GM12801 (cell line): ENCODE measurements around the gene ANKRD10.

Source experiments
- TF ChIP-seq, protein P1 (sequence below): IDR thresholded peaks from one replicate; pipeline ENCODE4 v1.5.1; 2011; ENCODE audit warnings: control low read depth; ENCODE audit not compliant: insufficient read length; ENCODE audit errors: extremely low read depth

ANKRD10 gene

DNA sequence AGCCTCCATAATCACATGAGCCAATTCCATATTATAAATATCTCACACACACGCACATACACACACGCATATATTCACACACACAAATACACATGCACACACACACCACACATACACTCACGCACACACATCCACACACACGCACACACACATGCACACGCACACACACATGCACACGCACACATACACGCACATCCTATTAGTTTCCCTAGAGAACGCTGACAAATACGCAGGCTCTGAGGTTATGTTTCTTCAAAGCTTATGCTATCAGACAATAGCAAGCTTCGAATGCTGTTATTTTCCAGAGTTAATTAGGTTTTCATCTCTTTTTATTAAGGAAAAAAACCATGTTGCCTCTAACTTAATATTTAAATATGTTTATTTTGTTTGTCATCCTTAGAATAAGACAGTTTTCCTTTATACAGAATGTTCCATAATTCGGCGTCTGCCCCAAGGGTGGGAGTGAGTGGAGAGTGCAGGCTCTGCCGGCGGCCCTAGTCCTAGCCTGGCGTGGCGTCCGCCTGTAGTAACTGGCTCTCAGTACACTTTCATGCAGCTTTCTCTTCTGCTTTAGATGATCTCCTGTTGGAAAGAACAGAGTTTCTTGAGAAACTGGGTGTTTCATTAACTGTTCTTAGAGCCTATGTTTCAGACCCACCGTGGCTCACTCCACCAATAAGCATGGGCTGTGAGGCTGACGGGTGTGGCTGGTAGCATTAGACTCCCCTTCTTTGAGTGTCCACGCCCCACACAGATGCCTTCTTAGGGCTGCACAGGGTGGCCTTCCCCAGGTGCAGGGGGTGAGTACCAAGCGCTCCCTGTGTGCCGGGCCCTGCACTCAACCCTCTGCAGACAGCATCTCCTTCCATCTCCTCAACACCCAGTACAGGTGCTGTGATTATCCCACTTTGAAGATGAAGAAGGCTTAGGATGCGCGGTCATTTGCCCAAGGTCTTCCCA is 30.4 kb upstream of the ANKRD10 start:
- TF ChIP-seq, protein P1, sequence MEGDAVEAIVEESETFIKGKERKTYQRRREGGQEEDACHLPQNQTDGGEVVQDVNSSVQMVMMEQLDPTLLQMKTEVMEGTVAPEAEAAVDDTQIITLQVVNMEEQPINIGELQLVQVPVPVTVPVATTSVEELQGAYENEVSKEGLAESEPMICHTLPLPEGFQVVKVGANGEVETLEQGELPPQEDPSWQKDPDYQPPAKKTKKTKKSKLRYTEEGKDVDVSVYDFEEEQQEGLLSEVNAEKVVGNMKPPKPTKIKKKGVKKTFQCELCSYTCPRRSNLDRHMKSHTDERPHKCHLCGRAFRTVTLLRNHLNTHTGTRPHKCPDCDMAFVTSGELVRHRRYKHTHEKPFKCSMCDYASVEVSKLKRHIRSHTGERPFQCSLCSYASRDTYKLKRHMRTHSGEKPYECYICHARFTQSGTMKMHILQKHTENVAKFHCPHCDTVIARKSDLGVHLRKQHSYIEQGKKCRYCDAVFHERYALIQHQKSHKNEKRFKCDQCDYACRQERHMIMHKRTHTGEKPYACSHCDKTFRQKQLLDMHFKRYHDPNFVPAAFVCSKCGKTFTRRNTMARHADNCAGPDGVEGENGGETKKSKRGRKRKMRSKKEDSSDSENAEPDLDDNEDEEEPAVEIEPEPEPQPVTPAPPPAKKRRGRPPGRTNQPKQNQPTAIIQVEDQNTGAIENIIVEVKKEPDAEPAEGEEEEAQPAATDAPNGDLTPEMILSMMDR = no peak

DNA sequence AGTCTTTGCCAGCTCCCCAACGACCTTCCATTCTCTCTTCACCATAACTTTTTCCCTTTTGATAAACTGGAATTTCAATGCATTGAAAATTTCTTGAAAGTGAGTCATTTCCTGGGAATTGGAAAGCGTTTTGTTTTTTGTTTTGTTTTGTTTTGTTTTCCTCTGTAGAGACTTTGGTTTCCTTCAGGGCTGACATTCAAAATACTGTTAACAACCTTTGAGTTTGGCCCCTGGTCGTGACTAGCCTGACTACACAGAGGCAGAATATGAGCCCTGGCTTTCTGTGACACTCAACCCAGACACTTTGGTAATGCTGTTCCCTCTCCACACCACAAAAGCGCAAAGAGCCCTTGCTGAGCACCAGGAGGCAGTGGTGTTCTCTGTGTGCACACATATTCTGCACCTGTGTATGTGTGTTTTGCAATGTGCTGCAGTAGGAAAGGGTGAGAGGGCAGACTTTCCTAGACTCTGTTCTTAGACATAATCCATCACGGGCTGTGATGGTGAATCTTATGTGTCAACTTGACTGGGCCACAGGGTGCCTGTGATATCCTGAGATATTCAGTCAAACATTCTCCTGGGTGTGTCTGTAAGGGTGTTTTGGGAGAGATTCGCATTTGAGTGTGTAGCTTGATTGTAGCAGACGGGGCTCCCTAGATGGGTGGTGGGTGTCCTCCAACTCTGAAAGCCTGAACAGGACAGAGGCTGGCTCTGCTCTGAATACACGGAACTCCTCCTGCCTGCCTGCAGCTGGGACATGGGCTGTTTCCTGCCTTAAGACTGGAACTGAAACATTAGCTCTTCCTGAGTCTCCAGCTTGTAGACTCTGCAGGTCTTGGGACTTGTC is 29.5 kb upstream of the ANKRD10 start:
- TF ChIP-seq, protein P1 = no peak

DNA sequence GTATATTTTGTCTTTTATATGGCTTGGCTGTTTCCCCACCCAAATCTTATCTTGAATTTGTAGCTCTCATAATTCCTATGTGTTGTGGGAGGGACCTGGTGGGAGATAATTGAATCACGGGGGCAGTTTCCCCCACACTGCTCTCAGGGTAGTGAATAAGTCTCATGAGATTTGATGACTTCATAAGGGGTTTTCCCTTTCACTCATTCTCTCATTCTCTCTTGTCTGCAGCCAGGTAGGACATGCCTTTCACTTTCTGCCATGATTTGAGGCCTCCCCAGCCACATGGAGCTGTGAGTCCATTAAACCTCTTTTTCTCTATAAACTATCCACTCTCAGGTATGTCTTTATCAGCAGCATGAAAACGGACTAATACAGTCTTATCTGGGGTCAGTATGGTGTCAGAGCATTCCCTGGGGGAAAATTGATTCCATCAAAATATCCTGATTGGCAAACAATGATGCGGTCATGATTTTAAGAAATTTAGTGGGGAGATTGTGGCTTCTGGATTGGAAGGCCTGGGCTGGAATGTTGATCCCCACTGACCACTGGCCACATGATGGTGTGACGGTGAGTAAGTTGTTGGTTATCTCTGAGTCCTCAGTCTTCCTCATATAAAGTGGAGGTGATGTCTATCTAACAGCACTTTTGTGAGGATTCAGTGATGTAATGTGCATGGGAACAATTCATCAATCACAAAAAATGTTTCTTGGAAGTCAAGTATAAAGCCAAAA is 27.5 kb upstream of the ANKRD10 start:
- TF ChIP-seq, protein P1 = no peak

DNA sequence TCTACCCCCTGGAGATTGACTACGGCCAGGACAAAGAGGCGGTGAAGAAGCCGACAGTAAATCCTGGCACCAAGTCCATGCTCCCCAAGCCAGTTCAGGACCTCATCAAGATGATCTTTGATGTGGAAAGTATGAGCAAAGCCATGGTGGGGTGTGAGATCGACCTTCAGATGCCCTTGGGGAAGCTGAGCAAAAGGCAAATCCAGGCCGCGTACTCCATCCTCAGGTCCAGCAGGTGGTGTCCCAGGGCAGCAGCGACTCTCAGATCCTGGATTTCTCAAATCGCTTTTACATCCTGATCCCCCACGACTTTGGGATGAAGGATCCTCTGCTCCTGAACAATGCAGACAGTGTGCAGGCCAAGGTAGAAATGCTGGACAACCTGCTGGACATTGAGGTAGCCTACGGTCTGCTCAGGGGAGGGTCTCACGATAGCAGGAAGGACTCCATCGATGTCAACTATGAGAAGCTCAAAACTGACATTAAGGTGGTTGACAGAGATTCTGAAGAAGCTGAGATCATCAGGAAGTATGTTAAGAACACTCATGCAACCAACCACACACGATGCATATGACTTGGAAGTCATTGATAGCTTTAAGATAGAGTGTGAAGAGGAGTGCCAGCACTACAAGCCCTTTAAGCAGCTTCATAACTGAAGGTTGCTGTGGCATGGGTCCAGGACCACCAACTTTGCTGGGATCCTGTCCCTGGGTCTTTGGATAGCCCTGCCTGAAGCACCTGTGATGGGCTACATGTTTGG is 24.0 kb upstream of the ANKRD10 start:
- TF ChIP-seq, protein P1 = no peak

DNA sequence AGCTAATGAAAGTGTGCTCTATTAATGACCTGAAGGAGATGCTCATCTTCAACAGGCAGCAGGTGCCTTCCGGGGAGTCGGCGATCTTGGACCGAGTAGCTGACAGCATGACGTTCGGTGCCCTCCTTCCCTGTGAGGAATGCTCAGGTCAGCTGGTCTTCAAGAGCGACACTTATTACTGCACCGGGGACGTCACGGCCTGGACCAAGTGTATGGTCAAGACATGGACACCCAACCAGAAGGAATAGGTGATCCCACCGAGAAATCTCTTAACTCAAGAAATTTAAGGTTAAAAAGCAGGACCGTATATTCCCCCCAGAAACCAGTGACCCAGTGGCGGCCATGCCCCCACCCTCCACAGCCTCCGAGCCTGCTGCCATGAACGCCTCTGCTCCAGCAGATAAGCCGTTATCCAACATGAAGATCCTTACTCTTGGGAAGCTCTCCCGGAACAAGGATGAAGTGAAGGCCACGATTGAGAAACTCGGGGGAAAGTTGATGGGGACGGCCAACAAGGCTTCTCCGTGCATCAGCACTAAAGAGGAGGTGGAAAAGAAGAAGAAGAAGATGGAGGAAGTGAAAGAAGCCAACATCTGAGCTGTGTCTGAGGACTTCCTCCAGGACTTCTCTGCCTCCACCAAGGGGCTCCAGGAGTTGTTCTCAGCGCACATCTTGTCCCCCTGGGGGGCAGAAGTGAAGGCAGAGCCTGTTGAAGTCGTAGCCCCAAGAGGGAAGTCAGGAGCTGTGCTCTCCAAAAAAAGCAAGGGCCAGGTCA is 22.8 kb upstream of the ANKRD10 start:
- TF ChIP-seq, protein P1 = no peak

DNA sequence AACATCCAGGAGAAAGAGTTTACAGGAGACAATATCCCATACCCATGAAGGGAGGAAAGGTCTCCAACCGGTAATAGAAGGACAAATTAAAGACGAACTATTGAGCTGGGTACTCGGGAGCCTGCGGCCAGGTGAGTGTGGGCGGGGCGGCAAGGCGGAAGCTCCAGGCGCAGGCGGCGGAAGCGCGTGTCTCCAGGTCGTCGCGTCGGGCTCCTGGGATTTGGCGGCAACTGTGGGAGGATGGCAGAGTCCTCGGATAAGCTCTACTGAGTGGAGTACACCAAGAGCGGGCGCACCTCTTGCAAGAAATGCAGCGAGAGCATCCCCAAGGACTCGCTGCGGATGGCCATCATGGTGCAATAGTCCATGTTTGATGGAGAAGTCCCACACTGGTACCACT is 21.6 kb upstream of the ANKRD10 start:
- TF ChIP-seq, protein P1 = no peak
